ENCODE measurements around the gene FAM114A1.
"Not testable (repeated sequence)": the region's sequence is repeated elsewhere in the genome, so short reads cannot be mapped to it uniquely, and the experiment has no call there.

The FAM114A1 gene

DNA sequence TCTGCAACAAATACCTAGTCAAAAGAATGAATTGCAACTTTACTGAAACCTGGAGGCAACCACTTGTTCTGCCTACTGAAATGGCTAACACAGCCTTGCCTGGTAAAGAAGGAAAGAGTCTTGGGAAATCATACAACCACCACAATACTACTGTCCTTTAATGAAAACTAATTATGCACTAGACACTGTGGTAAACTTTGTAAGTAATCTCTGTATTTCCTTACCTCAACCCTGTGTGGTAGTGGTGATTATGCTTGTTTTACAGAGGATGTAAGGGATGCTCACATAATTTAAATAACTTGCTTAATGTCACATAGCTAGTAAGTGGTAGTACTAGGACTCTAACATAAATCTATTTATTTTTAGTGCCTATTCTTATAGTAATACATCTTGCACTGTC lies 119.9 kb downstream of the FAM114A1 start:
- no peak overlapping the region for H3K4me3 ChIP-seq (ENCODE audit: low read length)
- DNase-seq (ENCODE audit: low read depth) = no peak
- TF ChIP-seq, protein P1, sequence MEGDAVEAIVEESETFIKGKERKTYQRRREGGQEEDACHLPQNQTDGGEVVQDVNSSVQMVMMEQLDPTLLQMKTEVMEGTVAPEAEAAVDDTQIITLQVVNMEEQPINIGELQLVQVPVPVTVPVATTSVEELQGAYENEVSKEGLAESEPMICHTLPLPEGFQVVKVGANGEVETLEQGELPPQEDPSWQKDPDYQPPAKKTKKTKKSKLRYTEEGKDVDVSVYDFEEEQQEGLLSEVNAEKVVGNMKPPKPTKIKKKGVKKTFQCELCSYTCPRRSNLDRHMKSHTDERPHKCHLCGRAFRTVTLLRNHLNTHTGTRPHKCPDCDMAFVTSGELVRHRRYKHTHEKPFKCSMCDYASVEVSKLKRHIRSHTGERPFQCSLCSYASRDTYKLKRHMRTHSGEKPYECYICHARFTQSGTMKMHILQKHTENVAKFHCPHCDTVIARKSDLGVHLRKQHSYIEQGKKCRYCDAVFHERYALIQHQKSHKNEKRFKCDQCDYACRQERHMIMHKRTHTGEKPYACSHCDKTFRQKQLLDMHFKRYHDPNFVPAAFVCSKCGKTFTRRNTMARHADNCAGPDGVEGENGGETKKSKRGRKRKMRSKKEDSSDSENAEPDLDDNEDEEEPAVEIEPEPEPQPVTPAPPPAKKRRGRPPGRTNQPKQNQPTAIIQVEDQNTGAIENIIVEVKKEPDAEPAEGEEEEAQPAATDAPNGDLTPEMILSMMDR (conservative IDR thresholded peaks at IDR 0.05; ENCODE audit: low read depth, low read length) = no peak

DNA sequence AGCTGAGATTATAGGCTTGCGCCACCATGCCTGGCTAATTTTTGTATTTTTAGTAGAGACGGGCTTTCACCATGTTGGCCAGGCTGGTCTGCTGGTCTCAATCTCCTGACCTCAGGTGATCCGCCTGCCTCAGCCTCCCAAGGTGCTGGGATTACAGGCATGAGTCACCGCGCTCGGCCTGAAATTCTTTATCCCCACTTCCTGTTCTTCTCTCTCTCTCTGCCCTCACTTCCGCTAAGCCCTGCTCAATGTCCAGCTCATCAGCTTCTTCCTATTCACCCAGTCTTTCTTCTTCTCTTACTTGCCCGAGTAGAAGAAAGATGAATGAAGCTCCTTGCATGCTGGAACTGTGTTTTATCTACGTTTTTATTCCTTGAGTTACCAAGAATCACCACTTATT lies 120.7 kb downstream of the FAM114A1 start:
- DNase-seq (ENCODE audit: low read depth) = not testable (repeated sequence)

DNA sequence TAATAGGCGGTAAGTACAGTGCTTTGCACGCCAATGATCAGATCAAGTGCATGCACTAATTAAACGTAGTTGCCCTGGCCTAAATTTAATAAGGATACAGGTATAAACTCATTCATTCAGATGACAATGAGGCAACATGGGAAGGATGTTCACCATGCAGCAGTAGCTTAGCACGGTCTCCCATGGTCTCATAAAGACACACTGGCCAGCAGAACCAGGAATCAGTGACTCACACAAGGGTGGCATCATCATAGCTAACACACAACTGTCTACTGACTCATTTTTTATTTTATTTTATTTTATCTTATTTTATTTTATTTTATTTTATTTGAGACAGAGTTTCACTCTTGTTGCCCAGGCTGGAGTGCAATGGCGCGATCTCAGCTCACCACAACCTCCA lies 121.9 kb downstream of the FAM114A1 start:
- no peak overlapping the region for H3K4me3 ChIP-seq (ENCODE audit: low read length)
- DNase-seq (ENCODE audit: low read depth) = no peak
- TF ChIP-seq, protein P1 (conservative IDR thresholded peaks at IDR 0.05; ENCODE audit: low read depth, low read length) = no peak

More for the DNA sequence above, 120.7 kb downstream of the FAM114A1 start:
- not testable (repeated sequence) for H3K4me3 ChIP-seq (ENCODE audit: low read length)

DNA sequence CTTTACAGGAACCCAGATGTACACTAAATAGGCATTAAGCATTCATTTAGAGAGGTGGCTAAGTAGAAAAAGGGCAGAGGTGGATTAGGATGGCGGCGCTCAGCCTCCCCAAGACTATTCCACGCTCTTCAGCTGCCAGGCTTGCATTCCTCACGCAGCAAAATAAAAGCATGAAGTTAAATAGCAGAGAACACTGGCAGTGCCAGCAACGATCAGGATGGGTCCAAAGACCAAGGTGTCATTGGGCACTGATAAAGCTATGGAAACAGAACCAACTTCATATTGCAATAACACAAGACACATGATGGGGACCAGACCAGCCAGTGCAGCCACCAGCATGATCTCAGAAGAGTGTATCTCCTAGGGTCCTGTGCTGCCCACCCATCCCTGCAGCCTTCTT lies 122.6 kb downstream of the FAM114A1 start:
- no peak for DNase-seq (ENCODE audit: low read depth)
- TF ChIP-seq, protein P1 (conservative IDR thresholded peaks at IDR 0.05; ENCODE audit: low read depth, low read length) = no peak
- H3K4me3 ChIP-seq (ENCODE audit: low read length) = no peak overlapping the region

DNA sequence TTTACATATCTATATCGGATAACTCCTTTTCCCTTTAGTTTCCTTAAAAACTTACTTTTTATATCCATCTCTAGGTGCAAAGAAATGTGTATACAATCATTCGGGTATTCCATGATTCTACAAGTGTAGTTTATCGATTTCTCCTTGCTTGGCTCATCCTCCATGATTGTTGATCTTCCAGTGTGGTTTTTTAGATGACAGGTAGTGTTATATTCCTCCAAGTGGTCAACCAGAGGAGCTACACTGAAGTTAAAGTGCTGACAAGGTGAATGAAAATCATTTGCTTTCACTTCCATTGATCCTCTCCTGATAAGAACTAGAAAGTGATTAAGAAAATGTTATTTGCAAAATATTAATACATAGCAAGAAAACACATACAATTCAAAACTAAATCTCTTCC lies 126.1 kb downstream of the FAM114A1 start:
- H3K4me3 ChIP-seq (ENCODE audit: low read length) = no peak overlapping the region
- DNase-seq (ENCODE audit: low read depth) = no peak
- TF ChIP-seq, protein P1 (conservative IDR thresholded peaks at IDR 0.05; ENCODE audit: low read depth, low read length) = no peak

DNA sequence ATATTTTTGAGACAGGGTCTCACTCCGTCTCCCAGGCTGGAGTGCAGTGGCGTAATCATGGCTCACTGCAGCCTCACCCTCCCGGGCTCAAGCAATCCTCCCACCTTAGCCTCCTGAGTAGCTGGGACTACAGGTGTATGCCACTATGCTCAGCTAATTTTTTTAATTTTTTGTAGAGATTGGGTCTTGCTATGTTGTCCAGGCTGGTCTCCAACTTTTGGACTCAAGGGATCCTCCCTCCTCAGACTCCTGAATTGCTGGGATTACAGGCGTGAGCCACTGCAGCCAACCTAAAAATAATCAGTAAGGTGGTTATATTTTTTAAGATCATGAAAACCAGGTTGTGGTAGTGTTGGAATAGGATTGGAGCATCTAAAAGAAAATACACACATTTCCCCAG lies 126.5 kb downstream of the FAM114A1 start:
- TF ChIP-seq, protein P1 (conservative IDR thresholded peaks at IDR 0.05; ENCODE audit: low read depth, low read length) = no peak
- no peak for DNase-seq (ENCODE audit: low read depth)
- H3K4me3 ChIP-seq (ENCODE audit: low read length) = no peak overlapping the region
